Stimulated activated memory B cell treated with anti-CD40 and anti-IgM and Interleukin-4, amounts not matched to agents 10 μg/mL and 1 μg/mL and 100 μg/mL, for 72 hours (primary cell): ENCODE data around the gene ABL2.

Source experiments
- ATAC-seq: fragments of 150-1000 bp; cut with Tn5 transposase; 2 replicates; pipeline ENCODE4 v1.10.0; 2021
- H3K27ac Mint-ChIP-seq: one replicate; pipeline ENCODE4 v1.8.0; 2022; ENCODE audit warnings: mild to moderate bottlenecking, mixed read lengths
- H3K27me3 Mint-ChIP-seq: one replicate; pipeline ENCODE4 v1.8.0; 2022; ENCODE audit warnings: mixed read lengths
- H3K36me3 Mint-ChIP-seq: one replicate; pipeline ENCODE4 v1.8.0; 2022; ENCODE audit warnings: mixed read lengths
- H3K4me1 Mint-ChIP-seq: one replicate; pipeline ENCODE4 v1.8.0; 2022; ENCODE audit warnings: mixed read lengths
- H3K4me3 Mint-ChIP-seq: one replicate; pipeline ENCODE4 v1.8.0; 2022; ENCODE audit warnings: mild to moderate bottlenecking, moderate library complexity, mixed read lengths
- H3K9me3 Mint-ChIP-seq: one replicate; pipeline ENCODE4 v1.8.0; 2022; ENCODE audit warnings: mixed read lengths

The ABL2 gene

DNA sequence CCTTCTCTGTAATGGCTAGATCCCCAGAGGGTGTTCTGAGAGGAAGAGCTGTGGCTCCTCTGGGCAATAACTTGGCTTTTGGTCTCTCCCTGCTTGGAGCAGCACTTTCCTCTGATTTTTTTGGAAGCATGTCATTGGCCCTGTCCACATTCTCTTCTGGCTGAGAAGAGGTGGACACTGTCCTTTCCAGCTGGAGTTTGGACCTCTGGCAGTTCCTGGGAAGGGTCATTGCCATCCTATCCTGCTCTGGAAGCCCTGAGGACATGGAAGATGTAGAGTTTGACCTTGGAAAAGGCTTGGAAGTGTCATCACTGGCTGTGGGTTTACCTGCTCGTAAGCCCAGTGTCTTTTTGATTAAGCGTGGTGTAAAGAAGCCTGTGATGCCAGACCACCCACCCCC is 120.8 kb downstream of the ABL2 start:
- Mint-ChIP-seq H3K4me3 (no peak overlapping the region), H3K27ac (no peak overlapping the region), H3K36me3 (peaks cover 34% of the 10 kb centered on the region), H3K27me3 (no peaks in the 10 kb centered on the region), H3K4me1 (no peaks in the 10 kb centered on the region), H3K9me3 (no peaks in the 10 kb centered on the region)
- ATAC-seq, result no peak

DNA sequence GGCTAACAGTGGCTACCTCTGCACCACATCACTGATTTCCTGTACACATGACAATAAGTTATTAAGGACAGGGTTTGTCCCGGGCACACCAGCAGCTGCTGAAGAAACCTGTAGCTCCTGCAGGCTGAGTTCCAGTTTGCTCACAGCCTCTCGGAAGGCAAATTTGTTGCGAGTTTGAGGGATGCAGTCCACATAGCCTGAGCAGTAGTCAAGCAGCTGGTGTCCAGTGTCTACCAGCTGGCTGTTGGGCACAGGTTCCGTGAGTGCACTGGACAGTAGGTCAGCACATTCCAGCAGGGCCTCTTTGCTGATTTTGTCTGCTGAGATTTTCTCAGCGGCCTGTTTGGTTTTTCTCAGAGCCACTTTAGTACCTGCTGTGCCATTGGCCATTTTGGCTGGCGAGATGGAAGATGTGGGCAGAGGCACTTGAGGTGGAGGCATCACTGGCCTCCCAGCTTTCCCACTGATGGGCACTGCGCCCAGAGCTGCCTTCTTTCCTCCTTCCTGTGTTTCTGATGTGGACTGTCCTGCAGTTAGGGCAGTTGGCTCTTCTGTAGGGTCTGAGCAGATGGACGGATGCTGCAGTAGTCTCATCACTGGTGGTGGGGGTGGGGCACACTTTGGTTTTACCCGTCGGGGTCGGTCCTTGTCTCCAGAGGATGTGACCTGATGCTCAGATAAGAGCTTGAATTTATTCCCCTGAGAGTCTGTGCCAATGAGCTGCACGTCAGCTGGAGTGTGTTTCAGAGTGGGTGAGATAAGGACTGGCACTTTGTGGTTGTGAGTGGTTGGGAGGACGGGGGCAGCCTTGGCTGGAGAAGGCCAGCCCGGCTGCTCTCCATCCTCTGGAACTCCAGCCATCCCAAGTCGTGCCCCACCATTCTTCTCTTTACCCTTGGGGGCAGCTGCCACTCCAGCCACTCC is 121.5 kb downstream of the ABL2 start:
- ATAC-seq, result no peak
- Mint-ChIP-seq H3K36me3 (peaks cover 34% of the 10 kb centered on the region), H3K4me3 (no peak overlapping the region), H3K27ac (no peak overlapping the region), H3K9me3 (no peaks in the 10 kb centered on the region), H3K27me3 (no peaks in the 10 kb centered on the region), H3K4me1 (no peaks in the 10 kb centered on the region)

DNA sequence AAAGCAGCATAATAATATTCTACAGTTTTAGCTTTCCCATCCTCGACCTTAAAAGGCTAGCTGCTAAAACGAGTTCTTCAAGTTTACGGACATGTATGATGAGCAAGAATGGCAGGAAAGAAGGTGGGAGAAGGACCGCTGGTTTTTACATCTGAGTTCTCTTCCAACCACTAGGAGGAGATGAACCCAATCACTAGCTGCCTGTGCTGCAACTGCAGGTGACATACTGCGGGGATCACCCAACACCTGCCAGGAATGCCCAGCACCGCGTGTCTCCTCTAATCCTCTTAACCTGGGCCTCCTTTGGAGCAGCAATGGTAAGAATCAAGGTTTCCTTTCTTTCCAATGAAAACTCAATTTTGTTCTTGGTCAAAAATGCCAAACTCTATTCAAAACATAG is 124.1 kb downstream of the ABL2 start:
- Mint-ChIP-seq H3K4me3 (no peak overlapping the region), H3K27me3 (no peaks in the 10 kb centered on the region), H3K36me3 (peaks cover 30% of the 10 kb centered on the region), H3K27ac (no peak overlapping the region), H3K4me1 (no peaks in the 10 kb centered on the region), H3K9me3 (no peaks in the 10 kb centered on the region)
- ATAC-seq, result peak; percentile 45

DNA sequence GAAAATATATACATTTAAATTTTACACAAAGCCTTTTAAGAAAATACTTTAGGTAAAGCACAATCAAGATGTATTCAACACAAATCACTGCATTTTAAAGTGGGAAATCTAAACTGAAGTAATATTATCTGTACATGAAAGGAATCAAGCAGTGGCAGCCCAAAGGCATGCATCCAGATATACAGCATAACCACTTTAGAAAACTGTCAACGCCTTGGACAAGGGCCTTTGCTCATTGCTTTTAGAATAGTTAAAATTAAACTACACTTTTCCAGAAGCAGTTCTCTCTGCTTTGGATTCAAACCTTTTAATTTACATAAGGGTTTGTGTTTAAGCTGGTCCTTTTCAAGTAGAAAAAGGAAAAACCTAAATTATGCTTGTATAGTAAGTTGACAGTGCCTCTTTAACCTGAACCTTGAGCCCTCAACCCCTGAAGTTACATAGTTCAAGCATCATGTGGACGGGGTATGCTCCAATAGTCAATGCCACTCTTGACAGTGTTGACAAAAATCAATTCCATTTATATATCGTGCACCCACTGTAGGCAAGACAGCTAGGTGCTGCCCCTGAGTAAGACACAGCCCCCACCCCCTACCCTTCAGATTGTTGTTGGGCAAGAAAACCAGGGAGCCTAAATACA is 124.7 kb downstream of the ABL2 start:
- no peaks in the 10 kb centered on the region for H3K9me3 Mint-ChIP-seq
- ATAC-seq, result no peak
- H3K4me1 Mint-ChIP-seq, result no peaks in the 10 kb centered on the region
- no peak overlapping the region for H3K4me3 Mint-ChIP-seq
- no peaks in the 10 kb centered on the region for H3K27me3 Mint-ChIP-seq
- H3K27ac Mint-ChIP-seq, result no peak overlapping the region
- H3K36me3 Mint-ChIP-seq, result peaks cover 24% of the 10 kb centered on the region

DNA sequence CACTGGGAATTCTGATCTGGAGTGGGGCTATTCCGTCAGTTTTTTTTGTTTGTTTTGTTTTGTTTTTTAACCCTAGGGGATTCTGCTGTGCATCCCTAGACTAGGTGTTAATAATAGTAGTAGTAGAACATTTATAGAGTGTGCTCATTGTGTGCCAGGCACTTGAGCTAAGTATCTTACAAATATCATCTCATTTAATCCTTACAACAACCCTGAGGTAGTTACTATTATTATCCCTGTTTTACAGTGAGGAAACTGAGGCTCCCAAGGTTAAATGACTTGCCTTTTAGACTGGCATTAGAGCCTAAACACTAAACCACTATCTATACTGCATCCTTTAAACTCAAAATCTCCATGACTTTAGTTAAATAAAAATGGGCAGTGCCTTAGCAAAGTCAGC is 125.5 kb downstream of the ABL2 start:
- Mint-ChIP-seq H3K9me3 (no peaks in the 10 kb centered on the region), H3K27me3 (no peaks in the 10 kb centered on the region), H3K4me3 (no peak overlapping the region), H3K27ac (no peak overlapping the region), H3K36me3 (peaks cover 18% of the 10 kb centered on the region), H3K4me1 (no peaks in the 10 kb centered on the region)
- ATAC-seq, result no peak

DNA sequence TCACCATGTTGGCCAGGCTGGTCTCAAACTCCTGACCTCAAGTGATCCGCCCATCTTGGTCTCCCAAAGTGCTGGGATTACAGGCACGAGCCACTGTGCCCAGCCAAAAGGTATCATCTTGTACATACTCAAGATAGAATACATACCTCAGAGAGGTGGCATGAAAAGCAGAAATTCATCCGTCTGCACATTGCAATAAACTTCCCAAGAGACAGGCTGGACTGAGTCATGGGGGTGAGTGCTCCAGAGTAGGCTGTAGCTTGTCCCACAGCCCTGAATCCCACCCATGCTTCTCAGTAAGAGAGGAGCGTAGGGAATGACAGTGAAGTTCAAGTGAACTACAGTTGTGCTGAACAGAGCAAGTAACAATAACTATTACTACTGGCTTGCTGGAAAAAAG is 127.9 kb downstream of the ABL2 start:
- Mint-ChIP-seq H3K4me1 (no peaks in the 10 kb centered on the region), H3K27me3 (no peaks in the 10 kb centered on the region), H3K36me3 (peaks cover 22% of the 10 kb centered on the region), H3K9me3 (no peaks in the 10 kb centered on the region), H3K4me3 (no peak overlapping the region), H3K27ac (no peak overlapping the region)
- no peak for ATAC-seq

DNA sequence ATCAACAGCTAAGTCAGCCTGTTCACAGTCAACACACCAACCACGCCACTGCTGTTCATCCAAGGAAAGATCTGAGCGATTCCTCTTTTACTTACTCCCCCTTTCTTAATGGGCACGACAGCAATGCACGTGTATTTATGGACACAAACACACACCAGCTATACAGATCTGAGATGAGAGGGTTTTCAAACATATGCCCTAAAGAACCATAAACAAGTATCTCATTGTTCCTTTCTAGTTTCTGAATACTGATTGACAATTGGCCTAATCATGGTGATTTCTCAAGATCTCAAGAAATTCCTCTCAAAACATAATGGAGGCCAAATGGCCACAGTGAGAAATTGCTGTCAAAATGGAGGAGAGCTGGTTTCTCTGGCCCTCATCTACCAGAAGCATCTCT is 129.6 kb downstream of the ABL2 start:
- H3K4me3 Mint-ChIP-seq, result no peak overlapping the region
- ATAC-seq, result no peak
- no peaks in the 10 kb centered on the region for H3K9me3 Mint-ChIP-seq
- no peaks in the 10 kb centered on the region for H3K27me3 Mint-ChIP-seq
- no peak overlapping the region for H3K27ac Mint-ChIP-seq
- H3K36me3 Mint-ChIP-seq, result peaks cover 37% of the 10 kb centered on the region
- H3K4me1 Mint-ChIP-seq, result no peaks in the 10 kb centered on the region

DNA sequence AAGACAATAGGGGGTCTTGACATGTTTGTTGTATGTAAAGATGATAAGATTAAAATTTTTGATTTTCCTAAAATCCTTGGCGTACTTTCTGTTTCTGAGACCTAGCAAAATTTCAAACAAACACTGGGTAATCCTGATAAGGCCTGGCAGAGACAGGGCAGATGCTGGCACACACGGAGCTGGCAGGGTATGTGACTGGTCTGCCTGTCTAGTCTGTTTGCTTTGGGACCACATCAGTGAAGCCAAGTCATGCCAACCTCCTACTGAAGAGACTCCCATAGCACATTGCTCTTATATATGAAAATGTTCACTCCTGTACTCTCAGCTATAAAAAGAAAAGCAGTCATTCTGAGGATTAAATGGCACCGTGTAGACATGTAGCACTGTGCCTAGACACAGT is 133.6 kb downstream of the ABL2 start:
- Mint-ChIP-seq H3K36me3 (peaks cover 67% of the 10 kb centered on the region), H3K9me3 (no peaks in the 10 kb centered on the region), H3K27me3 (no peaks in the 10 kb centered on the region), H3K27ac (no peak overlapping the region), H3K4me3 (no peak overlapping the region), H3K4me1 (peaks cover 6% of the 10 kb centered on the region)
- ATAC-seq, result no peak

DNA sequence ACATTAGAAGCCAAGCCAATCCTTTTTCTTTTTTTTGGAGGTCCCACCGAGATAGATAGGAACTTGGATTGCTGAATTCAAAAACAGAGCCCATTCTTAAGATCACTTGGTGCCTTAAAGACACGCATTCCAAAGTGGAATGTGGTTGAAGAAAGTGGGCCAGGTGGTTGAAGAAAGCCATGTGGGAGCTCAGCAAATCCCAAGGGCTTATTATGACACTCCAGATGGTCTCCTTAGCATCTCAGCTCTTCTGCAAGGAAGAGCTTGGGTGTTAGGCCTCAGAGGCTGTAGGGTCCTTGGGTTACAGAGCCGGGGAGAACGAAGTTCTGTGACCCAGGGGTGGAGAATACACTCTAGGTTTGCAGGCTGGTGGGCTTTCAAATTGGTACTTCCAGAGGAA is 134.1 kb downstream of the ABL2 start:
- H3K9me3 Mint-ChIP-seq, result no peaks in the 10 kb centered on the region
- H3K36me3 Mint-ChIP-seq, result peaks cover 72% of the 10 kb centered on the region
- ATAC-seq, result no peak
- H3K27ac Mint-ChIP-seq, result no peak overlapping the region
- peaks cover 12% of the 10 kb centered on the region for H3K4me1 Mint-ChIP-seq
- no peak overlapping the region for H3K4me3 Mint-ChIP-seq
- no peaks in the 10 kb centered on the region for H3K27me3 Mint-ChIP-seq

DNA sequence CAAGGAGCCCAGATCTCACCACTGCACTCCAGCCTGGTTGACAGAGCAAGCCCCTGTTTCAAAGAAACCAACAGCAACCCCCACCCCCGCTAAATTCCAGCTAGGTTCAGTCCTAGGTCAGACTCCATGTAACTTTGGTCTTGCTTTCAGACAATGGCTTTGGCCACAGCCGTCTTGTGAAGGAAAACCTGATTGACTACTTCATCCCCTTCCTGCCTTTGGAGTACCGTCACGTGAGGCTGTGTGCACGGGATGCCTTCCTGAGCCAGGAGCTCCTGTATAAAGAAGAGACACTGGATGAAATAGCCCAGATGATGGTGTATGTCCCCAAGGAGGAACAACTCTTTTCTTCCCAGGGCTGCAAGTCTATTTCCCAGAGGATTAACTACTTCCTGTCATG is 134.7 kb downstream of the ABL2 start:
- ATAC-seq, result no peak
- H3K9me3 Mint-ChIP-seq, result no peaks in the 10 kb centered on the region
- no peak overlapping the region for H3K27ac Mint-ChIP-seq
- no peak overlapping the region for H3K4me3 Mint-ChIP-seq
- H3K27me3 Mint-ChIP-seq, result no peaks in the 10 kb centered on the region
- peaks cover 15% of the 10 kb centered on the region for H3K4me1 Mint-ChIP-seq
- H3K36me3 Mint-ChIP-seq, result peaks cover 76% of the 10 kb centered on the region

DNA sequence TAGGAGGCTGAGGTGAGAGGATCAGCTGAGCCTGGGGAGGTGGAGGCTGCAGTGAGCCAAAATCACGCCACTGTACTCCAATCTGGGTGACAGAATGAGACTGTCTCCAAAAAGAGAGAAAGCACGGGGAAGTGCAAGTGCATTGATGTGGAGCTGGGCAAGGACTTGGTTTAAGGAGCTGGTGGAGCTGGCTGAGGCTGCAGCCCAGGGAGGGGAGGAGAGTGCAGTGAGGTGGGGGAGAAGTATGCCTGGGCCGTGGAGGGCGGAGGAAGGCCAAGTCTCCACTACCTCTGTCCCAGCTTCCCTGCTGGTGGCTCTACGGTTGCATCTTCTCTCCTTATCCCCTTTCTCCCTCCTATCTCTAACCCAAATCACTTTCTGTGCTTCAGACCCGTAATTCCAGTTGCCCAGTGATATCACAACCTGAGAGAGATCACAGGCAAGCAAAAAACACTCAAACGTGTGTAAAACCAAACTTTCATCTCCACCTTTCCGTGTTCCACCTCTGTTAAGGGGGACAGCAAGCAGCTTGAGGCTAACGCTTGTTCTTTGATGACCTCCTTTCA is 136.5 kb downstream of the ABL2 start:
- Mint-ChIP-seq H3K4me3 (no peak overlapping the region), H3K27ac (no peak overlapping the region), H3K4me1 (peaks cover 32% of the 10 kb centered on the region), H3K36me3 (peaks cover 76% of the 10 kb centered on the region), H3K9me3 (no peaks in the 10 kb centered on the region), H3K27me3 (no peaks in the 10 kb centered on the region)
- no peak for ATAC-seq

DNA sequence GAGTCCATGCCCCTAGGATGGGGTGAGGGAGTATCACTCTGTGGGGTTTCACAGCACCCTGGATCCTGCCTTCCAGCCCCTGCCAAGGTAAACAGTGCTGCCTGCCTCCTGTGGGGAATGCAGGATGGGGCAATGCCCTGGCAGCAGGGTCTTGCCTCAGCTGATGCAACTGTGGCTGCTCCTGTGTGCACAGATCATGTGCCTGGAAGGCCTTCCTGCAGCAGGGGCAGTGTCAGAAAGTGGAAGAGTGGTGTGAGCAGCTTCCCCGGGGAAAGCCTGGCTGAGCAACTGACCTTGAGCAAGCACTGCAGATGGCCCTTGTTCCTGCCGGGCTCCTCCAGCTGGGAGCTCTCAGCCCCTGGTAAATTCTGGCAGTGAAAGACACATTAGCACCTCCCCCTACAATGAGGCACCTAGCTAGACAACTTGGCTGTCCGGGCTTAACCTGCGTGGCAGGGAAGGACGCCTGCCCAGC is 137.7 kb downstream of the ABL2 start:
- H3K27ac Mint-ChIP-seq, result peak overlapping the region; percentile 86
- ATAC-seq, result no peak
- no peaks in the 10 kb centered on the region for H3K9me3 Mint-ChIP-seq
- no peaks in the 10 kb centered on the region for H3K27me3 Mint-ChIP-seq
- no peak overlapping the region for H3K4me3 Mint-ChIP-seq
- H3K36me3 Mint-ChIP-seq, result peaks cover 67% of the 10 kb centered on the region
- H3K4me1 Mint-ChIP-seq, result peaks cover 44% of the 10 kb centered on the region

DNA sequence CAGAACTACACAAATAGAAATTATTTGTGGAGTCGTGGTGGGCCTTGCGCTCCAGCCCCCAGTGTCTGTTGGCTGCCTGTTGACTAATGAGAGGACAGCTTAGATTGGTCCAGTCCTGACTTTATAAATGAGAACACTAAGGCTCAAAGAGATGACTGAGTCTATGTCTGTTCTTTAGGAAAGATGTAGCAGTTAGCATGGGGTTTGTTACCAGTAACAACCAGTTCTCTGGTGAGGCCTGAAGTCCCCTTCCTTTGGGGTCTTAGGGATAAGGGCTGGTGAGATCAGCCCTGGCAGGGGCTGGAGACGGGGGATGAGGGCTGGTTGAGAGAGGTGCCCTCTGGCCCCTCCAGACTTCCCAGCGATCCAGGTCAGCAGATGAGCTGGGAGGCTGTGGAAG is 138.6 kb downstream of the ABL2 start:
- peak overlapping the region; percentile 86 for H3K27ac Mint-ChIP-seq
- H3K9me3 Mint-ChIP-seq, result no peaks in the 10 kb centered on the region
- peaks cover 60% of the 10 kb centered on the region for H3K36me3 Mint-ChIP-seq
- no peak overlapping the region for H3K4me3 Mint-ChIP-seq
- ATAC-seq, result no peak
- H3K27me3 Mint-ChIP-seq, result no peaks in the 10 kb centered on the region
- H3K4me1 Mint-ChIP-seq, result peaks cover 47% of the 10 kb centered on the region

DNA sequence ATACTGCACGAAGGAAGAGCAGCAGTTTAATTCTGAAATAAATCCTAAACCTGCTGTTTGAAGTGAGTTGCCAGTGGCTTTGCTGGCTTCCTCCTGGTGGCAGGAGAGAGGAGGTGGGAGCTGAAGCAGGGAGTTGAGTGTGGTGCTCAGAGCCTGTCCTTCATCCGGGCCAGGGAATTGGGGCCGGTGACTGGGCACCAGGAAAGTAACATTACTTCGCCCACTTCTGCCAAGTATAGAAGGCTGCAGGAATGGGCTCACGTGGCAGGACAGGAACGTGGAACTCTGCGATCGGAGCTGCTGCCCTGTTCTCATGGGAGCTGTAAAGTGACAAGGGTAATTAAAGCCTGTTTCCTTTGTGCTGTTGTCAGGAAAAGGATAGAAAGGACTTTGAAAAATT is 139.0 kb downstream of the ABL2 start:
- Mint-ChIP-seq H3K4me3 (no peak overlapping the region), H3K4me1 (peaks cover 50% of the 10 kb centered on the region), H3K9me3 (no peaks in the 10 kb centered on the region), H3K36me3 (peaks cover 60% of the 10 kb centered on the region), H3K27me3 (no peaks in the 10 kb centered on the region), H3K27ac (peak overlapping the region; percentile 86)
- no peak for ATAC-seq

DNA sequence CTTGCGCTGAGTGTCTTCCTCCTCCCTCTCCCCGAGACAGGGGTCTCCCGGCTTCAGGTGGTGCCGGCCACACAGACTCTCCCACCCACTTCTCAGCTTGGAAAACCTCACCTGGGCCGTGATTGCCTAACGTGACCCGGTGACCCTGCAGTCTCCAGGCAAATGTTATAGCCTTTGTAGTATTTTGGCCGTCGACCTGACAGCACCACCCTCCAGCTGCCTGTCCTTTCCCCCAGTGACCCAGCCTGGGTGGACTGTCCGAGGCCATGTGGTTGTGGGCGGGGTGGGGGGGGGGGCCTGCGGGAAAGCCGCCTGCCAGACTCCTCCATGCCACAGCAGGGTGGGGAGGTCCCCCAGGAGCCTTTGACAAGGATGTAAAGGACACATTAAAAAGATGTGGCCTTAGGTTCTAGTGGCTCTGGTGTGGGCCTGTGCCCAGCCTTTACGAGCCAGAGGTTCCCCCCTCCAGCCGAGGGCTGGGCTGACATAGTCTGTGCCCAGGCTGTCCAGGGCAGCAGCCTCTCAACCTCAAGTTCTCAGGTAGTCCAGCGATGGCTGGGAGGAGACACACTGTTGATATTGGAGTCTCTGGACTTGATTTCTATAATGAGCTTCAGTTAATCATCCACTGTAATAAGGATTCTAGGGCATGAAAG is 139.5 kb downstream of the ABL2 start:
- H3K27ac Mint-ChIP-seq, result peak overlapping the region; percentile 86
- H3K27me3 Mint-ChIP-seq, result no peaks in the 10 kb centered on the region
- peaks cover 56% of the 10 kb centered on the region for H3K4me1 Mint-ChIP-seq
- no peaks in the 10 kb centered on the region for H3K9me3 Mint-ChIP-seq
- peaks cover 60% of the 10 kb centered on the region for H3K36me3 Mint-ChIP-seq
- no peak overlapping the region for H3K4me3 Mint-ChIP-seq
- no peak for ATAC-seq
